ENCODE measurements around the gene ADAMTS6.
A peak's percentile ranks its signal among the peaks of the same experiment; 100 is the strongest.

The ADAMTS6 gene

DNA sequence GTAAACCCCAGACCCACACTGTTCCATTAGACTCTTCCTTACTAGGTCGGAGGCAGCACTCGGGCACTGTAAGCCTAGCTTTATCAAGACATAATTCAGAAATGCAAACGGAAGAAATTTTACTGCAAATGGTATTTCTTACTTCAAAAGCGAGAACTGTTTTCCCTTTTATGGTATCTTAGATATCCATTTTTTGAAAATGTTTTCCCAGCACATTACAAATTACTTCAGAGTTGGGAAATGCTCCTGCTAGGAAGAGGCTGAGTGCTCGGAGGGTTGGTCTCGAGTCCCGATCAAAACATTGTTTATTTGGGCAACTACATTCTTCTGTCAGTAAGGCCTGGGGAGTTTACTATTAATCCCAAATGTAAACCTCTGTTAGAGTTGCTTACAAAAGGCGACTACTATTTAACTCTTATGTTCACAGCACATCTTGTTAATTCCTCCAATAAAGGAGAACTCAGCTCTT lies 380.1 kb downstream of the ADAMTS6 start:
- no peak for TF ChIP-seq CTCF (IDR thresholded peaks at IDR 0.05; ENCODE audit: insufficient read depth, low read depth, low read length, missing control alignments)
- H3K4me3 ChIP-seq (ENCODE audit: low read length) = no peak overlapping the region
- DNase-seq (ENCODE audit: low read depth) = no peak

- peak; percentile 71 for DNase-seq (ENCODE audit: low read depth)
- peak; percentile 78 for TF ChIP-seq CTCF (IDR thresholded peaks at IDR 0.05; ENCODE audit: insufficient read depth, low read depth, low read length, missing control alignments)
- no peak overlapping the region for H3K4me3 ChIP-seq (ENCODE audit: low read length)
Measured at GRCh38 chr5:65100911-65101631, 380.6 kb downstream of the ADAMTS6 start.

Data from epithelial cell of esophagus (primary cell).